ENCODE data around the gene GUCA1C.

DNA sequence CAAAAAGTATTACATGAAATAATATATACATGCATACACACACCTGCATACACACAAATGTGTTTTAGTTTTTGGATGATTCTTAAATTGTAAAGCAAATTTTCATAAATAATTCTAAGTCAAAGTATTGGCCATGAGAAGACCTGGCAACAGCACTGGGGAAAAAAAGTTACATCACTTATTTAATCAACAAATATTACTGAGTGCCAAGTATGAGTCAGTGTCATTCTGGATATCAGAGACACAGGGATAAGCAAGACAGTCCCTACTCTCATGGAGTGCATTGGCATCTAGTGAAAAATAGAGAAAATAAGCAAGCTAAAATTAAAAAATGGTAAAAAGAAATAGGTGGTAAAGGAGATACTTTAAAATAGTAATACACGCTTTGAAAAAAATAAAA is 29.4 kb upstream of the GUCA1C start:
- no peak for TF ChIP-seq MYC (IDR thresholded peaks at IDR 0.05; ENCODE audit: low read depth, low read length)
- TF ChIP-seq, protein P1, sequence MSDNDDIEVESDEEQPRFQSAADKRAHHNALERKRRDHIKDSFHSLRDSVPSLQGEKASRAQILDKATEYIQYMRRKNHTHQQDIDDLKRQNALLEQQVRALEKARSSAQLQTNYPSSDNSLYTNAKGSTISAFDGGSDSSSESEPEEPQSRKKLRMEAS (IDR thresholded peaks at IDR 0.05; ENCODE audit: insufficient read depth, insufficient read length), result no peak
- TF ChIP-seq CTCF (IDR thresholded peaks at IDR 0.05; ENCODE audit: extremely low read depth in 1 of 2, insufficient read depth in 1 of 2, low read depth in 1 of 2, low read length in 2 of 2), result no peak
